ENCODE data around the gene SUN2. TPM values are rescaled to one million over a fixed set of nuclear protein-coding genes. Genes with fewer than 3 reads are reported as not detected.

Gene SUN2
- total RNA-seq, 4 donors from 2014 or later, result 417 to 598 (median 449) TPM

DNA sequence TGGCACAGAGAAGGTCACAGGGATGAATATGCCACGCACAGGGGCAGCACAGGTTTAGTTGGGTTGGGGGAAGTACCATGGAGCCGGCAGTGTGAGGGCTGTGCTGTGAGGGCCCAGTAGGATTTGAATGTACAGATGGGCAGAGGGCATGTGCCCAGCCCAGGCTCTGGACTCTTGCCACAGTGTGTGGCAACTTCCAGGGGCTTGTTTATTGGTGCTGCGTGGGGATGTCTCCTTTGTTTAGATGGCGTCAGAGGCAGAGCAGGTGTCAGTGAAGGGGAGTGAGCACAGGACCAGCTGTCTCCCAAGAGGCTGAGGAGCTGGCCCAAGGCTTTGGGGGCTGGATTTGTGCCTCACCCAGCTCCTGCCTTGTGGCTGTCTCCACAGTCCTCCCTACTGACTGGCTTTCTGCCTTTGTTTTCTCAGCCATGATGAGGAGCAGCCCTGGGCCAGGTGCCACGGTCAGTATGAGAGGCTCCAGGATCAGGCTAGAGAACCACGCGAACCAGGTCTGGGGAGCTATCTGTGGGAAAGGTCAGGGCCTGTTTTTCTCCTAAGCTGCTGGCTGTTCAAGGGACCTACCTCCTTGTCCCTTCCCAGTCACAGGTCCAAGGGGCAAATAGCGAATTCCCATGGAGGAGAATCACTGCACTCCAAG is 21.9 kb downstream of the SUN2 start:
- WGBS, result 33% methylated on average over 3 of the region's 8 CpGs
- TF ChIP-seq EP300 (IDR thresholded peaks at IDR 0.05) (peak; percentile 67), POLR2AphosphoS5 (IDR thresholded peaks at IDR 0.05) (peak; percentile 77 to 82)
- TF ChIP-seq, protein P1, sequence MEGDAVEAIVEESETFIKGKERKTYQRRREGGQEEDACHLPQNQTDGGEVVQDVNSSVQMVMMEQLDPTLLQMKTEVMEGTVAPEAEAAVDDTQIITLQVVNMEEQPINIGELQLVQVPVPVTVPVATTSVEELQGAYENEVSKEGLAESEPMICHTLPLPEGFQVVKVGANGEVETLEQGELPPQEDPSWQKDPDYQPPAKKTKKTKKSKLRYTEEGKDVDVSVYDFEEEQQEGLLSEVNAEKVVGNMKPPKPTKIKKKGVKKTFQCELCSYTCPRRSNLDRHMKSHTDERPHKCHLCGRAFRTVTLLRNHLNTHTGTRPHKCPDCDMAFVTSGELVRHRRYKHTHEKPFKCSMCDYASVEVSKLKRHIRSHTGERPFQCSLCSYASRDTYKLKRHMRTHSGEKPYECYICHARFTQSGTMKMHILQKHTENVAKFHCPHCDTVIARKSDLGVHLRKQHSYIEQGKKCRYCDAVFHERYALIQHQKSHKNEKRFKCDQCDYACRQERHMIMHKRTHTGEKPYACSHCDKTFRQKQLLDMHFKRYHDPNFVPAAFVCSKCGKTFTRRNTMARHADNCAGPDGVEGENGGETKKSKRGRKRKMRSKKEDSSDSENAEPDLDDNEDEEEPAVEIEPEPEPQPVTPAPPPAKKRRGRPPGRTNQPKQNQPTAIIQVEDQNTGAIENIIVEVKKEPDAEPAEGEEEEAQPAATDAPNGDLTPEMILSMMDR (IDR thresholded peaks at IDR 0.05), result no peak
- intact Hi-C loops (cut with DNase I), result no loop called here
- Histone ChIP-seq H3K4me3 (no peak overlapping the region), H3K27ac (replicated peaks in 1 of 4) (peak overlapping the region; percentile 74 to 86 (median 80)), H3K27me3 (no peaks in the 10 kb centered on the region), H3K4me1 (peaks cover 30 to 51% (median 48%) of the 10 kb centered on the region in 4 donors), H3K9me3 (no peaks in the 10 kb centered on the region), H3K36me3 (peaks cover 59 to 83% (median 79%) of the 10 kb centered on the region in 4 donors)
- DNase-seq (ENCODE audit: extremely low spot score), result peak; percentile 95

DNA sequence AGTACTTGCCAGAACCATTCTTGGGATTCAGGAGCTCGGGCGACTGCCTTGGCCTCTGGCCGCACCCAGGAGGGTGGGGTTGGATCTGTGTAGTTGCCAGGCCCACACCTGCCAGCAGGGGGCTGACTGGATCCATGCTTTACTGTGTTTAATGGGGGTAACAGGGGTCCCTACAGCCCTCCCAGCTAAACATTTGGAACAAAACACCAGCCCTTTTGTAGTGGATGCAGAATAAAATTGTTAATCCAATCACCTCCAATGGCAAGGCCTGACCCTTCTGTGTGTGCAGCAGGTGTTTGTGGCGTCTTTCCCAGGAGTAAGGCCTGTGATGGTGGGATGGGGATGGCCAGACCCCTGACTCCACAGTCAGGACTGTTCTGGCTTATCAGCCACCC is 22.5 kb downstream of the SUN2 start:
- intact Hi-C loops (cut with DNase I), result no loop called here
- TF ChIP-seq EP300 (IDR thresholded peaks at IDR 0.05) (no peak), POLR2A (IDR thresholded peaks at IDR 0.05; ENCODE audit: low read depth) (no peak), POLR2AphosphoS5 (IDR thresholded peaks at IDR 0.05) (no peak)
- TF ChIP-seq, protein P1 (IDR thresholded peaks at IDR 0.05), result peak; percentile 61 to 75 (median 63)
- Histone ChIP-seq H3K4me1 (peaks cover 30 to 56% (median 50%) of the 10 kb centered on the region in 4 donors), H3K9me3 (no peaks in the 10 kb centered on the region), H3K36me3 (peaks cover 59 to 83% (median 79%) of the 10 kb centered on the region in 4 donors), H3K27ac (replicated peaks in 1 of 4) (peak overlapping the region; percentile 74 to 86 (median 80)), H3K4me3 (no peak overlapping the region), H3K27me3 (no peaks in the 10 kb centered on the region)
- DNase-seq (ENCODE audit: extremely low spot score), result no peak
- 25% methylated on average over 4 of the region's 4 CpGs for WGBS

DNA sequence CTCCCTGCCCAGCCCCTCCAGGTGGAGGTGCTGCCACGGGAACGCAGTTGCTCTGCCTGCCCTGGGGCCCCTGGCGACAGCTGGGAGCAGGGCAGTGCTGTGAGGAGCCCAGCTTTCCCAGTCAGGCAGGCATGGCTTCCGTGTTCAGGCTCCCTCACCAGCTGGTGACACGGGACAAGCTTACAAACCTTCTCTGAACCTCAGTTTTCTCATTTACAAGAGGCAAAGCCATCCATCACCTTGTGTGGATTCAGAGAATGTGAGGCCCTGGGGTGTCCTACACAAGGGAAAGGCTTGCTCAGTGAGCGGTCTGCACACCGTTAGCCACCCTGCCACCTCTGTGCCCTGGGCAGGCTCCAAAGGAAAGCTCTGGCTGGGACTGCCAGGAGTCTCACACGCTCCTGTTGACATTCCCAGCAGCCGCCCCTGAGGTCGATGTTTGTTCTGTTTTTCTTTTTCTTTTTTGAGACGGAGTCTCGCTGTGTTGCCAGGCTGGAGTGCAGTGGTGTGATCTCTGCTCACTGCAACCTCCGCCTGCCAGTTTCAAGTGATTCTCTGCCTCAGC is 23.5 kb downstream of the SUN2 start:
- Histone ChIP-seq H3K4me1 (peaks cover 30 to 58% (median 50%) of the 10 kb centered on the region in 4 donors), H3K27me3 (no peaks in the 10 kb centered on the region), H3K36me3 (peaks cover 59 to 83% (median 79%) of the 10 kb centered on the region in 4 donors), H3K4me3 (no peak overlapping the region), H3K27ac (replicated peaks in 1 of 4) (peak overlapping the region; percentile 74 to 86 (median 80)), H3K9me3 (no peaks in the 10 kb centered on the region)
- intact Hi-C loops (cut with DNase I), result no loop called here
- peak in 1 of 2 donors; percentile 54 for TF ChIP-seq POLR2AphosphoS5 (IDR thresholded peaks at IDR 0.05)
- TF ChIP-seq, protein P1 (IDR thresholded peaks at IDR 0.05), result no peak
- DNase-seq (ENCODE audit: extremely low spot score), result no peak
- 74% methylated on average over 8 of the region's 13 CpGs for WGBS

DNA sequence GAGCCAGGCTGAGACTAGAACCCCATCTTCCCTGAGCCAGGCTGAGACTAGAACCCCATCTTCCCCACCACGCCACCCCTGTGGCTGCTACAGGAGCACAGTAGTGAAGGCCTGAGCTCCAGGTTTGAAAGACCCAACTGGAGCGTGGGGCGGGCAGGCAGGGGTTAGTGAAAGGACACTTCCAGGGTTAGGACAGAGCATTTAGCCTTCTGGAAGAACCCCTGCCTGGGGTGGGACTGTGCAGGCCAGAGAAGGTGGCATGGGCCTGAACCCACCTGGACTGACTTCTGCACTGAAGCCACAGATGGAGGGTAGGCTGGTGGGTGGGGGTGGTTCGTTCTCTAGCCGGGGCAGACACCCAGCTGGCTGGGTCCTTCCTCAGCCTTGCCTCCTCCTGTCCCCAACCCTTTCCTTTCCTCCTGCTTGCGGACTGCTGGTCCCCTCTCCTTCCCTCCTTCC is 24.1 kb downstream of the SUN2 start:
- 82% methylated on average over 6 of the region's 6 CpGs for WGBS
- peaks cover 30 to 58% (median 50%) of the 10 kb centered on the region in 4 donors for H3K4me1 ChIP-seq
- no peak for DNase-seq (ENCODE audit: extremely low spot score)
- H3K27ac ChIP-seq (replicated peaks in 1 of 4), result peak overlapping the region; percentile 74 to 86 (median 80)
- no peak for TF ChIP-seq POLR2AphosphoS5 (IDR thresholded peaks at IDR 0.05)
- TF ChIP-seq, protein P1 (IDR thresholded peaks at IDR 0.05), result no peak
- TF ChIP-seq EP300 (IDR thresholded peaks at IDR 0.05), result no peak
- TF ChIP-seq POLR2A (IDR thresholded peaks at IDR 0.05; ENCODE audit: low read depth), result no peak
- peaks cover 59 to 83% (median 79%) of the 10 kb centered on the region in 4 donors for H3K36me3 ChIP-seq
- intact Hi-C loops (cut with DNase I), result no loop called here
- no peaks in the 10 kb centered on the region for H3K9me3 ChIP-seq
- H3K4me3 ChIP-seq, result no peak overlapping the region
- H3K27me3 ChIP-seq, result no peaks in the 10 kb centered on the region
